A549 (cell line): ENCODE measurements around the gene CREB5. TPM values are rescaled to one million over a fixed set of nuclear protein-coding genes. Genes with fewer than 3 reads are reported as not detected.

ENCODE experiments used
- ATAC-seq, 2 experiments: fragments of 200-7000 bp in 1 of 2; fragments of >200 bp in 1 of 2; cut with Nextera tagmentation in 1 of 2; cut with Tn5 transposase in 1 of 2; 3 replicates each; pipeline versions ENCODE4 v1.8.0 to v1.9.1; 2018 to 2020; ENCODE audit warnings: mild to moderate bottlenecking in 1 of 2, moderate library complexity in 1 of 2
- CTCF ChIA-PET: fragments of 300-600 bp; sonication (Branson Sonifier 250); formaldehyde crosslinking; extraction: SDS; loops from one replicate; lab custom pipeline; 2021; ENCODE audit warnings: antibody characterized with exemption, inconsistent platforms; lab: Yijun Ruan, JAX
- POLR2A ChIA-PET: fragments of 350-600 bp; formaldehyde crosslinking; extraction: SDS; loops from one replicate; lab custom pipeline; 2021; ENCODE audit warnings: antibody characterized with exemption, inconsistent platforms; lab: Yijun Ruan, JAX
- DNase-seq, 2 experiments: peaks; one replicate each; pipeline versions ENCODE4 v3.0.0 to v3.0.0-alpha.2; 2011 to 2016; ENCODE audit warnings: low read depth in 1 of 2, low spot score in 1 of 2
- FAIRE-seq: peaks from 2 replicates; lab custom pipeline; 2011; peaks lifted over from hg19 to GRCh38; lab: Jason Lieb, UNC
- H3K27ac ChIP-seq, 2 experiments: fragments of >200 bp; sonication (Bioruptor Twin); formaldehyde crosslinking; 3 replicates each; pipeline ENCODE4 v1.5.1; 2016 to 2017
- H3K4me1 ChIP-seq: fragments of >200 bp; sonication (Bioruptor Twin); formaldehyde crosslinking; 3 replicates; pipeline ENCODE4 v1.6.1; 2016
- H3K4me2 ChIP-seq: fragments of >200 bp; sonication (Bioruptor Twin); formaldehyde crosslinking; 3 replicates; pipeline ENCODE4 v1.6.1; 2016
- H3K4me3 ChIP-seq: fragments of >200 bp; sonication (Bioruptor Twin); formaldehyde crosslinking; 3 replicates; pipeline ENCODE4 v1.5.1; 2016
- H3K9me3 ChIP-seq: fragments of >200 bp; sonication (Bioruptor Twin); formaldehyde crosslinking; 3 replicates; pipeline ENCODE4 v1.6.1; 2016
- BHLHE40 ChIP-seq: IDR thresholded peaks from 2 replicates; pipeline ENCODE4 v1.6.1; 2012; ENCODE audit warnings: low read depth, low read length, inconsistent platforms
- CEBPB ChIP-seq, 2 experiments: fragments of >200 bp in 1 of 2; sonication (Bioruptor Twin) in 1 of 2; formaldehyde crosslinking in 1 of 2; IDR thresholded peaks; 2 replicates each; pipeline ENCODE4 v1.6.1; 2012 to 2016
- CHD2 ChIP-seq: fragments of 150-350 bp; IDR thresholded peaks from 2 replicates; pipeline ENCODE4 v1.6.1; 2014; ENCODE audit warnings: low read length; ENCODE audit not compliant: partially characterized antibody
- CTCF ChIP-seq: fragments of >200 bp; sonication (Bioruptor Twin); formaldehyde crosslinking; IDR thresholded peaks from 3 replicates; pipeline ENCODE4 v1.5.1; 2016
- EHF ChIP-seq: fragments of 250-450 bp; sonication (Bioruptor Pico); IDR thresholded peaks from 2 replicates; pipeline ENCODE4 v1.5.0; 2020; ENCODE audit warnings: mild to moderate bottlenecking
- ELK1 ChIP-seq: fragments of 150-350 bp; IDR thresholded peaks from 2 replicates; pipeline ENCODE4 v1.6.1; 2014; ENCODE audit warnings: low read depth, mild to moderate bottlenecking, low read length
- EP300 ChIP-seq, 2 experiments: fragments of >200 bp; sonication (Bioruptor Twin); formaldehyde crosslinking; IDR thresholded peaks; 2 replicates in 1 of 2; 3 replicates in 1 of 2; pipeline ENCODE4 v1.6.1; 2016 to 2017
- ESRRA ChIP-seq: fragments of 150-350 bp; IDR thresholded peaks from 2 replicates; pipeline ENCODE4 v1.6.1; 2014; ENCODE audit warnings: mild to moderate bottlenecking, low read length, borderline replicate concordance
- GATA3 ChIP-seq: IDR thresholded peaks from 2 replicates; pipeline ENCODE4 v1.6.1; 2012; ENCODE audit warnings: borderline replicate concordance
- HMGXB4 ChIP-seq: fragments of 250-450 bp; sonication (Bioruptor Pico); IDR thresholded peaks from 2 replicates; pipeline ENCODE4 v1.5.0; 2021; ENCODE audit warnings: mild to moderate bottlenecking, moderate library complexity, borderline replicate concordance
- JUN ChIP-seq, 2 experiments: fragments of >200 bp; sonication (Bioruptor Twin); formaldehyde crosslinking; IDR thresholded peaks; 2 replicates in 1 of 2; 3 replicates in 1 of 2; pipeline ENCODE4 v1.6.1; 2016 to 2017
- KDM1A ChIP-seq: fragments of 200-600 bp; sonication (generic); IDR thresholded peaks from 2 replicates; pipeline ENCODE4 v1.6.1; 2016; ENCODE audit warnings: low read depth, mild to moderate bottlenecking
- KDM5A ChIP-seq: fragments of 200-600 bp; sonication (generic); IDR thresholded peaks from 2 replicates; pipeline ENCODE4 v1.6.1; 2016; ENCODE audit warnings: antibody characterized with exemption, mild to moderate bottlenecking
- MAFK ChIP-seq: fragments of 450-650 bp; IDR thresholded peaks from 2 replicates; pipeline ENCODE4 v1.6.1; 2014; ENCODE audit not compliant: partially characterized antibody
- MAX ChIP-seq: IDR thresholded peaks from 2 replicates; pipeline ENCODE4 v1.6.1; 2012
- NFE2L2 ChIP-seq: fragments of 150-350 bp; conservative IDR thresholded peaks from 2 replicates; pipeline ENCODE4 v1.6.1; 2014; ENCODE audit warnings: low read length
- NPAS2 ChIP-seq: fragments of 250-450 bp; sonication (Bioruptor Pico); IDR thresholded peaks from 2 replicates; pipeline ENCODE4 v1.8.0; 2022; ENCODE audit warnings: mild to moderate bottlenecking, moderate library complexity, borderline replicate concordance
- POLR2A ChIP-seq: IDR thresholded peaks from 2 replicates; pipeline ENCODE4 v1.6.1; 2012; ENCODE audit warnings: mild to moderate bottlenecking, low read length
- POLR2AphosphoS2 ChIP-seq: conservative IDR thresholded peaks from 2 replicates; pipeline ENCODE4 v1.6.1; 2012; ENCODE audit warnings: low read length, improper control_type of control experiment, inconsistent platforms
- RARB ChIP-seq: fragments of 250-450 bp; sonication (Bioruptor Pico); IDR thresholded peaks from 2 replicates; pipeline ENCODE4 v1.8.0; 2021; ENCODE audit warnings: mild to moderate bottlenecking, moderate library complexity
- RFX5 ChIP-seq: fragments of 450-650 bp; IDR thresholded peaks from 2 replicates; pipeline ENCODE4 v1.7.1; 2014; ENCODE audit warnings: antibody characterized with exemption, mild to moderate bottlenecking, moderate library complexity
- SMC3 ChIP-seq: fragments of >200 bp; sonication (Bioruptor Twin); formaldehyde crosslinking; IDR thresholded peaks from 3 replicates; pipeline ENCODE4 v1.6.1; 2018; ENCODE audit warnings: inconsistent platforms
- SREBF2 ChIP-seq: fragments of 450-650 bp; IDR thresholded peaks from 2 replicates; pipeline ENCODE4 v1.6.1; 2014; ENCODE audit warnings: mild to moderate bottlenecking, moderate library complexity
- TP53 ChIP-seq: fragments of 250-450 bp; sonication (Bioruptor Pico); IDR thresholded peaks from 2 replicates; pipeline ENCODE4 v1.5.0; 2021; ENCODE audit warnings: mild to moderate bottlenecking, moderate library complexity
- ZSCAN20 ChIP-seq: fragments of 250-450 bp; sonication (Bioruptor Pico); IDR thresholded peaks from 2 replicates; pipeline ENCODE4 v1.8.0; 2022; ENCODE audit warnings: mild to moderate bottlenecking, moderate library complexity
- WGBS: methylation state at CpG from one replicate; pipeline ENCODE4 v1.1.6; 2017; ENCODE audit errors: missing lambda C conversion rate; 5-methylcytosine and 5-hydroxymethylcytosine counted together
- polyA plus RNA-seq, 4 experiments: library from polyadenylated mRNA; depleted of rRNA in 3 of 4; stranded (reverse); fragments of >200 nt; fragmentation: RNase III in 1 of 4; extraction: RNeasy Plus Mini Kit Qiagen cat#74134 plus additional on column Dnase treatment in 1 of 4; gene quantifications; 2 replicates in 3 of 4; 3 replicates in 1 of 4; pipeline ENCODE4 v1.2.3, GENCODE V29; 2011 to 2017

CREB5 gene
- polyA plus RNA-seq, 2 of the 4 experiments (the other 2 are of a cell fraction): 0.61 to 1.5 TPM

GRCh38 chr7:28747404-28747803, 335.1 kb downstream of the CREB5 start:
- ChIA-PET CTCF (interaction anchor here (1.8 kb wide), 1 partner anchor 17 kb away, joined by 5 read pairs; no protein-coding TSS in a partner anchor), POLR2A (no interaction called here)
- no peak for ATAC-seq
- no peak for FAIRE-seq
- Histone ChIP-seq H3K9me3 (no peaks in the 10 kb centered on the region), H3K4me1 (peaks cover 8% of the 10 kb centered on the region; the same call in 1 of the 3 replicates), H3K4me2 (no peak overlapping the region), H3K27ac (no peak overlapping the region), H3K4me3 (no peak overlapping the region)
- no peak for DNase-seq
- WGBS: 44% methylated on average over 5 of the region's 5 CpGs
- TF ChIP-seq EP300 (IDR thresholded peaks at IDR 0.05) (no peak), SREBF2 (no peak), MAX (no peak), NFE2L2 (no peak), CTCF (no peak), NPAS2 (CRISPR knock-in tag) (no peak), SMC3 (no peak), GATA3 (no peak), CEBPB (IDR thresholded peaks at IDR 0.05) (no peak), ZSCAN20 (CRISPR knock-in tag) (no peak), KDM5A (no peak)

- H3K4me1 ChIP-seq: peaks cover 8% of the 10 kb centered on the region; the same call in 1 of the 3 replicates
- H3K9me3 ChIP-seq: no peaks in the 10 kb centered on the region
- DNase-seq: no peak
- CTCF ChIA-PET: interaction anchor here (1.8 kb wide), 1 partner anchor 17 kb away, joined by 5 read pairs; no protein-coding TSS in a partner anchor
- H3K4me2 ChIP-seq: no peak overlapping the region
- no peak overlapping the region for H3K4me3 ChIP-seq
- POLR2A ChIA-PET: no interaction called here
- 78% methylated on average over 3 of the region's 3 CpGs for WGBS
- no peak overlapping the region for H3K27ac ChIP-seq
- FAIRE-seq: no peak
- TF ChIP-seq TP53: no peak
- TF ChIP-seq NPAS2 (CRISPR knock-in tag): no peak
- no peak for TF ChIP-seq EHF (CRISPR knock-in tag)
- TF ChIP-seq POLR2AphosphoS2: no peak
- TF ChIP-seq CTCF: no peak
- TF ChIP-seq MAX: no peak
- TF ChIP-seq MAFK: no peak
- TF ChIP-seq ESRRA: no peak
- no peak for TF ChIP-seq BHLHE40
- TF ChIP-seq POLR2A: no peak
- no peak for ATAC-seq
These were observed 335.5 kb downstream of the CREB5 start for GRCh38 chr7:28747854-28748253.

- CTCF ChIA-PET: interaction anchor here (1.0 to 1.8 kb wide), 3 partner anchors 15 to 86 kb away, joined by 3 to 5 read pairs (median 4); no protein-coding TSS in a partner anchor
- POLR2A ChIA-PET: no interaction called here
- no peak for FAIRE-seq
- TF ChIP-seq ELK1 (no peak), RARB (CRISPR knock-in tag) (no peak), JUN (IDR thresholded peaks at IDR 0.05) (no peak), KDM1A (no peak), RFX5 (no peak), HMGXB4 (CRISPR knock-in tag) (no peak), CHD2 (no peak), ESRRA (no peak)
- Histone ChIP-seq H3K4me1 (peaks cover 8% of the 10 kb centered on the region; the same call in 1 of the 3 replicates), H3K27ac (no peak overlapping the region), H3K9me3 (no peaks in the 10 kb centered on the region), H3K4me2 (no peak overlapping the region), H3K4me3 (no peak overlapping the region)
- DNase-seq: no peak
- ATAC-seq: no peak
- 81% methylated on average over 4 of the region's 4 CpGs for WGBS
These were observed 336.0 kb downstream of the CREB5 start for GRCh38 chr7:28748346-28748745.
